Measurements from ENCODE around the gene TMC1. TPM values are rescaled to one million over a fixed set of nuclear protein-coding genes. Genes with fewer than 3 reads are reported as not detected.

TMC1 gene
- total RNA-seq, 1 experiment from 2014 or later, result not detected

GRCh38 chr9:72875221-72875620 lies 353.8 kb downstream of the TMC1 start:
- no peak overlapping the region for H3K27ac ChIP-seq (ENCODE audit: low read length)
- H4K20me1 ChIP-seq (ENCODE audit: insufficient read depth, low read depth, low read length), result no peaks in the 10 kb centered on the region
- H3K79me2 ChIP-seq (ENCODE audit: low read length), result no peaks in the 10 kb centered on the region
- H3K9me2 ChIP-seq (replicated peaks; ENCODE audit: insufficient read depth, low read length), result no peaks in the 10 kb centered on the region
- H2AFZ ChIP-seq (ENCODE audit: low read length), result no peak overlapping the region
- no peak for DNase-seq
- H3K4me2 ChIP-seq (ENCODE audit: low read depth, low read length, poor library complexity, severe bottlenecking), result no peak overlapping the region
- no peaks in the 10 kb centered on the region for H3K9me3 ChIP-seq (ENCODE audit: low read length)
- H3K4me1 ChIP-seq (ENCODE audit: low read length), result no peaks in the 10 kb centered on the region
- no peak overlapping the region for H3K9ac ChIP-seq (ENCODE audit: low read length)
- no peaks in the 10 kb centered on the region for H3K36me3 ChIP-seq (ENCODE audit: insufficient read depth, low read length)
- H3K4me3 ChIP-seq (ENCODE audit: low read length), result no peak overlapping the region
- H3K27me3 ChIP-seq (ENCODE audit: low read length), result no peaks in the 10 kb centered on the region

- Histone ChIP-seq H3K9me2 (replicated peaks; ENCODE audit: insufficient read depth, low read length) (no peaks in the 10 kb centered on the region), H3K4me2 (ENCODE audit: low read depth, low read length, poor library complexity, severe bottlenecking) (no peak overlapping the region), H4K20me1 (ENCODE audit: insufficient read depth, low read depth, low read length) (no peaks in the 10 kb centered on the region), H3K4me3 (ENCODE audit: low read length) (no peak overlapping the region), H3K27me3 (ENCODE audit: low read length) (no peaks in the 10 kb centered on the region), H3K79me2 (ENCODE audit: low read length) (no peaks in the 10 kb centered on the region), H3K27ac (ENCODE audit: low read length) (no peak overlapping the region), H2AFZ (ENCODE audit: low read length) (no peak overlapping the region), H3K4me1 (ENCODE audit: low read length) (no peaks in the 10 kb centered on the region), H3K9ac (ENCODE audit: low read length) (no peak overlapping the region), H3K36me3 (ENCODE audit: insufficient read depth, low read length) (no peaks in the 10 kb centered on the region), H3K9me3 (ENCODE audit: low read length) (no peaks in the 10 kb centered on the region)
- no peak for DNase-seq
Measured at GRCh38 chr9:72880821-72881220, 359.4 kb downstream of the TMC1 start.

GRCh38 chr9:72882117-72882775 lies 360.8 kb downstream of the TMC1 start:
- no peak overlapping the region for H3K9ac ChIP-seq (ENCODE audit: low read length)
- H3K9me2 ChIP-seq (replicated peaks; ENCODE audit: insufficient read depth, low read length), result no peaks in the 10 kb centered on the region
- no peak overlapping the region for H3K4me2 ChIP-seq (ENCODE audit: low read depth, low read length, poor library complexity, severe bottlenecking)
- H3K4me1 ChIP-seq (ENCODE audit: low read length), result no peaks in the 10 kb centered on the region
- no peaks in the 10 kb centered on the region for H3K9me3 ChIP-seq (ENCODE audit: low read length)
- no peak overlapping the region for H2AFZ ChIP-seq (ENCODE audit: low read length)
- no peak for DNase-seq
- no peaks in the 10 kb centered on the region for H4K20me1 ChIP-seq (ENCODE audit: insufficient read depth, low read depth, low read length)
- H3K27me3 ChIP-seq (ENCODE audit: low read length), result no peaks in the 10 kb centered on the region
- H3K36me3 ChIP-seq (ENCODE audit: insufficient read depth, low read length), result no peaks in the 10 kb centered on the region
- no peaks in the 10 kb centered on the region for H3K79me2 ChIP-seq (ENCODE audit: low read length)
- no peak overlapping the region for H3K27ac ChIP-seq (ENCODE audit: low read length)
- no peak overlapping the region for H3K4me3 ChIP-seq (ENCODE audit: low read length)

- no peak overlapping the region for H2AFZ ChIP-seq (ENCODE audit: low read length)
- H3K9ac ChIP-seq (ENCODE audit: low read length), result no peak overlapping the region
- H4K20me1 ChIP-seq (ENCODE audit: insufficient read depth, low read depth, low read length), result no peaks in the 10 kb centered on the region
- H3K79me2 ChIP-seq (ENCODE audit: low read length), result no peaks in the 10 kb centered on the region
- H3K9me3 ChIP-seq (ENCODE audit: low read length), result no peaks in the 10 kb centered on the region
- H3K4me2 ChIP-seq (ENCODE audit: low read depth, low read length, poor library complexity, severe bottlenecking), result no peak overlapping the region
- no peaks in the 10 kb centered on the region for H3K27me3 ChIP-seq (ENCODE audit: low read length)
- no peak for DNase-seq
- no peaks in the 10 kb centered on the region for H3K9me2 ChIP-seq (replicated peaks; ENCODE audit: insufficient read depth, low read length)
- no peaks in the 10 kb centered on the region for H3K36me3 ChIP-seq (ENCODE audit: insufficient read depth, low read length)
- no peak overlapping the region for H3K27ac ChIP-seq (ENCODE audit: low read length)
- no peak overlapping the region for H3K4me3 ChIP-seq (ENCODE audit: low read length)
- H3K4me1 ChIP-seq (ENCODE audit: low read length), result no peaks in the 10 kb centered on the region
Measured at GRCh38 chr9:72883875-72884274, 362.5 kb downstream of the TMC1 start.

- Histone ChIP-seq H2AFZ (ENCODE audit: low read length) (no peak overlapping the region), H3K4me1 (ENCODE audit: low read length) (no peaks in the 10 kb centered on the region), H3K9me2 (replicated peaks; ENCODE audit: insufficient read depth, low read length) (no peaks in the 10 kb centered on the region), H3K9ac (ENCODE audit: low read length) (no peak overlapping the region), H3K79me2 (ENCODE audit: low read length) (no peaks in the 10 kb centered on the region), H4K20me1 (ENCODE audit: insufficient read depth, low read depth, low read length) (no peaks in the 10 kb centered on the region), H3K9me3 (ENCODE audit: low read length) (no peaks in the 10 kb centered on the region), H3K4me3 (ENCODE audit: low read length) (no peak overlapping the region), H3K4me2 (ENCODE audit: low read depth, low read length, poor library complexity, severe bottlenecking) (no peak overlapping the region), H3K27ac (ENCODE audit: low read length) (no peak overlapping the region), H3K27me3 (ENCODE audit: low read length) (no peaks in the 10 kb centered on the region), H3K36me3 (ENCODE audit: insufficient read depth, low read length) (no peaks in the 10 kb centered on the region)
- DNase-seq, result no peak
Measured at GRCh38 chr9:72884508-72884907, 363.1 kb downstream of the TMC1 start.

Other genes starting within 250 kb of the TMC1 start
- 35.0 and 46.4 TPM in 2 replicates for gene ZFAND5, start 156.4 kb upstream of the TMC1 start, total RNA-seq (2014; rRNA removed; shearing (Covaris generic); ENCODE audit: low replicate concordance)